Measurements from ENCODE around the gene NXPH3.
A peak's percentile ranks its signal among the peaks of the same experiment; 100 is the strongest.

The NXPH3 gene

GRCh38 chr17:49545806-49546545 lies 29.7 kb upstream of the NXPH3 start:
- TF ChIP-seq CTCF (IDR thresholded peaks at IDR 0.05; ENCODE audit: borderline replicate concordance, insufficient read depth, low read depth, low read length), result no peak
- no peak overlapping the region for H3K4me3 ChIP-seq (ENCODE audit: low read depth, low read length)

GRCh38 chr17:49546546-49547535 lies 28.8 kb upstream of the NXPH3 start:
- H3K4me3 ChIP-seq (ENCODE audit: low read depth, low read length), result no peak overlapping the region

GRCh38 chr17:49547566-49547965 lies 28.1 kb upstream of the NXPH3 start:
- no peak overlapping the region for H3K4me3 ChIP-seq (ENCODE audit: low read depth, low read length)
- TF ChIP-seq CTCF (IDR thresholded peaks at IDR 0.05; ENCODE audit: borderline replicate concordance, insufficient read depth, low read depth, low read length), result no peak

More at GRCh38 chr17:49546546-49547535, 28.8 kb upstream of the NXPH3 start:
- no peak for TF ChIP-seq CTCF (IDR thresholded peaks at IDR 0.05; ENCODE audit: borderline replicate concordance, insufficient read depth, low read depth, low read length)

- no peak overlapping the region for H3K4me3 ChIP-seq (ENCODE audit: low read depth, low read length)
- no peak for TF ChIP-seq CTCF (IDR thresholded peaks at IDR 0.05; ENCODE audit: borderline replicate concordance, insufficient read depth, low read depth, low read length)
Observed at GRCh38 chr17:49548051-49548505, 27.6 kb upstream of the NXPH3 start.

- TF ChIP-seq CTCF (IDR thresholded peaks at IDR 0.05; ENCODE audit: borderline replicate concordance, insufficient read depth, low read depth, low read length), result peak; percentile 54; the same call in 1 of the 2 replicates
- H3K4me3 ChIP-seq (ENCODE audit: low read depth, low read length), result no peak overlapping the region
Observed at GRCh38 chr17:49548506-49549310, 27.0 kb upstream of the NXPH3 start.

GRCh38 chr17:49549311-49549605 lies 26.4 kb upstream of the NXPH3 start:
- TF ChIP-seq CTCF (IDR thresholded peaks at IDR 0.05; ENCODE audit: borderline replicate concordance, insufficient read depth, low read depth, low read length), result no peak
- no peak overlapping the region for H3K4me3 ChIP-seq (ENCODE audit: low read depth, low read length)

Data from GM12875 (cell line).